H1 (cell line): ENCODE measurements around the gene ENTPD1.

Experiments
- ATF2 ChIP-seq: IDR thresholded peaks from 2 replicates; pipeline ENCODE4 v1.6.1; 2012; ENCODE audit warnings: low read length, inconsistent platforms
- CTCF ChIP-seq, 3 experiments: IDR thresholded peaks; 1 replicate in 2 of 3; 2 replicates in 1 of 3; pipeline versions ENCODE4 v1.5.1 to v1.6.1; 2011; ENCODE audit warnings: low read length in 3 of 3, mild to moderate bottlenecking in 3 of 3, inconsistent platforms in 2 of 3, low read depth in 1 of 3, moderate library complexity in 1 of 3; ENCODE audit not compliant: insufficient read depth in 1 of 3; ENCODE audit errors: control extremely low read depth in 1 of 3
- EGR1 ChIP-seq: IDR thresholded peaks from 2 replicates; pipeline ENCODE4 v1.6.1; 2011; ENCODE audit warnings: low read depth, low read length, borderline replicate concordance
- POLR2A ChIP-seq, 2 experiments: IDR thresholded peaks; 1 replicate in 1 of 2; 2 replicates in 1 of 2; pipeline ENCODE4 v1.6.1; 2011; ENCODE audit warnings: low read depth in 2 of 2, low read length in 2 of 2, mild to moderate bottlenecking in 2 of 2; ENCODE audit errors: control extremely low read depth in 1 of 2
- SP1 ChIP-seq: IDR thresholded peaks from 2 replicates; pipeline ENCODE4 v1.6.1; 2011; ENCODE audit warnings: low read depth, low read length
- SP2 ChIP-seq: IDR thresholded peaks from 2 replicates; pipeline ENCODE4 v1.6.1; 2012; ENCODE audit warnings: mild to moderate bottlenecking, low read length, inconsistent platforms

DNA sequence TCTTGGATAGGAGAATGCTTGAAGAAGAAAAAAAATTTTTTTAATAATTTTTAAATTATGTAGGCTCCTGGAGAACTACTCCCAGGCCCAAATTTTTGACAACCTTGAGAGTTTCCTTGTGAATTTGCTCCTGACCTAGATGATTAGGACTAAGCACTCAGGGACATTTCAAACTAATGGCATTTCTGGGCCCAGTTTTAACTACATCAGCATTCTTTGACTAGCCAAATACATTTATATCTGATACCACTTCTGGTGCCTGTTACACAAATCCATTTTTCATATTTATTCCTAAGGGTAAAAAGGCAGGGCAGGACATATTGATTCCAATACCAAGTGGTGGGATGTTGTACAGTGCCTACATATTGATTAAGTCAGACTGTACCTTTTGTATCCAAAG is 91.0 kb downstream of the ENTPD1 start:
- no peak for TF ChIP-seq EGR1
- no peak for TF ChIP-seq ATF2
- TF ChIP-seq SP1, result no peak
- TF ChIP-seq SP2, result no peak
- no peak for TF ChIP-seq CTCF (IDR thresholded peaks at IDR 0.05; ENCODE audit: control extremely low read depth in 1 of 3, insufficient read depth in 1 of 3, low read depth in 1 of 3, low read length in 3 of 3)
- no peak for TF ChIP-seq POLR2A (IDR thresholded peaks at IDR 0.05; ENCODE audit: control extremely low read depth in 1 of 2, low read depth in 2 of 2, low read length in 2 of 2)
